Smooth muscle cell (in vitro differentiated cells): ENCODE results near the gene PEAK1. TPM values are rescaled to one million over a fixed set of nuclear protein-coding genes. Genes with fewer than 3 reads are reported as not detected.

ENCODE experiments used
- DNase-seq: peaks from one replicate; lab custom pipeline; 2025; ENCODE audit not compliant: unreplicated experiment; lab: John Stamatoyannopoulos, UW
- H2AFZ ChIP-seq: fragments of 200-600 bp; sonication (generic); 2 replicates; pipeline ENCODE4 v1.6.0; 2016; ENCODE audit warnings: antibody characterized with exemption, low read depth, mild to moderate bottlenecking
- H3F3A ChIP-seq: fragments of 200-600 bp; sonication (generic); 2 replicates; pipeline ENCODE4 v1.6.0; 2017; ENCODE audit warnings: antibody characterized with exemption, low read depth
- H3K27ac ChIP-seq: fragments of 200-600 bp; sonication (generic); 2 replicates; pipeline ENCODE4 v1.5.1; 2016; ENCODE audit warnings: low read depth, mild to moderate bottlenecking
- H3K27me3 ChIP-seq: fragments of 200-600 bp; sonication (generic); 2 replicates; pipeline ENCODE4 v1.6.1; 2016; ENCODE audit warnings: low read depth, mild to moderate bottlenecking
- H3K36me3 ChIP-seq: fragments of 200-600 bp; sonication (generic); 2 replicates; pipeline ENCODE4 v1.5.1; 2016; ENCODE audit warnings: low read depth
- H3K4me1 ChIP-seq: fragments of 200-600 bp; sonication (generic); 2 replicates; pipeline ENCODE4 v1.5.1; 2016; ENCODE audit warnings: low read depth
- H3K4me2 ChIP-seq: fragments of 200-600 bp; sonication (generic); 2 replicates; pipeline ENCODE4 v1.6.0; 2016; ENCODE audit warnings: mild to moderate bottlenecking
- H3K4me3 ChIP-seq: fragments of 200-600 bp; sonication (generic); 2 replicates; pipeline ENCODE4 v1.5.1; 2016; ENCODE audit warnings: mild to moderate bottlenecking
- H3K79me2 ChIP-seq: fragments of 200-600 bp; sonication (generic); 2 replicates; pipeline ENCODE4 v1.6.0; 2016; ENCODE audit warnings: low read depth, mild to moderate bottlenecking
- H3K9ac ChIP-seq: fragments of 200-600 bp; sonication (generic); 2 replicates; pipeline ENCODE4 v1.6.0; 2016; ENCODE audit warnings: low read depth
- H3K9me3 ChIP-seq: fragments of 200-600 bp; sonication (generic); replicated peaks from 2 replicates; pipeline ENCODE4 v1.5.1; 2016; ENCODE audit warnings: low read depth
- H4K20me1 ChIP-seq: fragments of 200-600 bp; sonication (generic); 2 replicates; pipeline ENCODE4 v1.6.0; 2016; ENCODE audit warnings: low read depth
- CTCF ChIP-seq: fragments of 200-600 bp; sonication (generic); IDR thresholded peaks from 2 replicates; pipeline ENCODE4 v1.5.1; 2017; ENCODE audit warnings: borderline replicate concordance, mild to moderate bottlenecking, antibody characterized with exemption; ENCODE audit not compliant: insufficient read depth, poor library complexity, severe bottlenecking
- WGBS: methylation state at CpG from one replicate; pipeline ENCODE4 v1.1.7; 2016; ENCODE audit warnings: low lambda C conversion rate; 5-methylcytosine and 5-hydroxymethylcytosine counted together
- polyA plus RNA-seq: library from polyadenylated mRNA; unstranded; fragments of >200 nt; fragmentation: Nextera tagmentation; extraction: Ambion mirVana; gene quantifications from 2 replicates; pipeline ENCODE4 v1.2.1, GENCODE V29; 2016
- total RNA-seq: library from RNA; depleted of rRNA; stranded (reverse); fragments of >200 nt; gene quantifications from 2 replicates; pipeline ENCODE4 v1.2.3, GENCODE V29; 2014

The PEAK1 gene
- total and polyA plus RNA-seq, 2 experiments from 2014 or later: 5.6 to 21.9 TPM

- TF ChIP-seq CTCF: no peak
- H3K27ac ChIP-seq: no peak overlapping the region
- H3K9me3 ChIP-seq: peaks cover 3% of the 10 kb centered on the region
- H3K9ac ChIP-seq: no peak overlapping the region
- H3K4me2 ChIP-seq: no peak overlapping the region
- H2AFZ ChIP-seq: no peak overlapping the region
- H3K4me3 ChIP-seq: no peak overlapping the region
- no peaks in the 10 kb centered on the region for H3K27me3 ChIP-seq
- H3K79me2 ChIP-seq: peaks cover 3% of the 10 kb centered on the region
- DNase-seq: no peak
- no peaks in the 10 kb centered on the region for H3F3A ChIP-seq
- WGBS: over 99% methylated on average over 4 of the region's 4 CpGs
- no peaks in the 10 kb centered on the region for H4K20me1 ChIP-seq
- peaks cover 6% of the 10 kb centered on the region for H3K36me3 ChIP-seq
- H3K4me1 ChIP-seq: no peaks in the 10 kb centered on the region
Observed at GRCh38 chr15:77135181-77135580, 284.7 kb downstream of the PEAK1 start.

GRCh38 chr15:77130315-77130930 is 289.5 kb downstream of the PEAK1 start:
- Histone ChIP-seq H3K4me1 (no peaks in the 10 kb centered on the region), H3F3A (no peaks in the 10 kb centered on the region), H3K36me3 (peaks cover 5% of the 10 kb centered on the region), H4K20me1 (peaks cover 24% of the 10 kb centered on the region), H3K27ac (no peak overlapping the region), H3K27me3 (no peaks in the 10 kb centered on the region), H2AFZ (no peak overlapping the region), H3K4me3 (no peak overlapping the region), H3K9ac (no peak overlapping the region), H3K9me3 (no peaks in the 10 kb centered on the region), H3K79me2 (no peaks in the 10 kb centered on the region), H3K4me2 (no peak overlapping the region)
- no peak for DNase-seq
- 79% methylated on average over 1 of the region's 1 CpG for WGBS
- no peak for TF ChIP-seq CTCF

- Histone ChIP-seq H4K20me1 (peaks cover 24% of the 10 kb centered on the region), H3K27me3 (no peaks in the 10 kb centered on the region), H3K4me2 (peak overlapping the region; percentile 42), H3K4me1 (no peaks in the 10 kb centered on the region), H3K9ac (no peak overlapping the region), H3K36me3 (peaks cover under 1% of the 10 kb centered on the region), H3K27ac (no peak overlapping the region), H2AFZ (no peak overlapping the region), H3F3A (no peaks in the 10 kb centered on the region), H3K9me3 (no peaks in the 10 kb centered on the region), H3K79me2 (no peaks in the 10 kb centered on the region), H3K4me3 (no peak overlapping the region)
- no peak for TF ChIP-seq CTCF
- 48% methylated on average over 7 of the region's 7 CpGs for WGBS
- no peak for DNase-seq
Observed at GRCh38 chr15:77127626-77128025, 292.3 kb downstream of the PEAK1 start.
